Ovary (tissue), 3 donors: Measurements from ENCODE around the gene UXT.

Experiments used
- CTCF ChIP-seq, 3 donors: fragments of 450-650 bp in 2 of 3; fragments of 200-600 bp in 1 of 3; IDR thresholded peaks; one replicate each; pipeline versions ENCODE4 v1.5.1 to v1.8.0; 2016 to 2022; ENCODE audit warnings: antibody characterized with exemption in 3 of 3, mild to moderate bottlenecking in 1 of 3
- EP300 ChIP-seq: sonication (generic); formaldehyde crosslinking; IDR thresholded peaks from one replicate; pipeline ENCODE4 v1.6.1; 2017; ENCODE audit warnings: antibody characterized with exemption
- donor health status: DM: no; HTN: no; CAD: no.

GRCh38 chrX:47614618-47615017 lies 44.4 kb downstream of the UXT start:
- no peak for TF ChIP-seq CTCF (IDR thresholded peaks at IDR 0.05)
- no peak for TF ChIP-seq EP300
